ENCODE measurements around the gene EXOC6B. TPM values are rescaled to one million over a fixed set of nuclear protein-coding genes. Genes with fewer than 3 reads are reported as not detected.

The EXOC6B gene
- total RNA-seq, 1 donor from 2014 or later: 45.6 TPM

- Mint-ChIP-seq H3K27ac (ENCODE audit: unreplicated experiment) (no peak overlapping the region), H3K27me3 (ENCODE audit: unreplicated experiment) (peaks cover 22% of the 10 kb centered on the region), H3K36me3 (ENCODE audit: low read depth, unreplicated experiment) (peaks cover 3% of the 10 kb centered on the region), H3K4me1 (ENCODE audit: unreplicated experiment) (peaks cover 25% of the 10 kb centered on the region), H3K9me3 (ENCODE audit: unreplicated experiment) (no peaks in the 10 kb centered on the region), H3K4me3 (ENCODE audit: unreplicated experiment) (no peak overlapping the region)
- TF ChIP-seq CTCF (IDR thresholded peaks at IDR 0.05; ENCODE audit: unreplicated experiment): no peak
- no peak for DNase-seq (ENCODE audit: low spot score)
Measured at GRCh38 chr2:72154386-72154975, 671.4 kb downstream of the EXOC6B start.

DNA sequence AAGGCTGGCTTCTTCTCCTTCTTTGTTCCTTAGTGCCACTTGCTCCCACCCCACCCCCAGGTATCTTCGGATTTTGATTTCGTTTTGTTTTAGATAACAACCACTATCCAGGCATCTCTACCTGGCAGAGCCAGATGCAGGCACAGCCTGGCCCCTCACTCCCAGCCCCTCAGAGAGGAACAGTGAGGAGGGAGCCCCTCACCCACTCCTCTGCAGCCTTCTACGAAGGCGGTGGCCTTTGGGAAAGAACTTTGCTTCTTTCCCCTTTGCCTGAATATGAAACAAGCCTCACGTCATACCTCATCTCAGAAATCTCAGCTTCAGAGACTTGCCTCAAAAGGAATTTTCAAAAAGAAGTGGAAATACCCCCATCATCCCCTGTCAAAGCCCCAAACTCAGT lies 671.9 kb downstream of the EXOC6B start:
- Mint-ChIP-seq H3K9me3 (ENCODE audit: unreplicated experiment) (no peaks in the 10 kb centered on the region), H3K36me3 (ENCODE audit: low read depth, unreplicated experiment) (peaks cover 3% of the 10 kb centered on the region), H3K4me3 (ENCODE audit: unreplicated experiment) (no peak overlapping the region), H3K27me3 (ENCODE audit: unreplicated experiment) (peaks cover 27% of the 10 kb centered on the region), H3K4me1 (ENCODE audit: unreplicated experiment) (peaks cover 30% of the 10 kb centered on the region), H3K27ac (ENCODE audit: unreplicated experiment) (no peak overlapping the region)
- no peak for TF ChIP-seq CTCF (IDR thresholded peaks at IDR 0.05; ENCODE audit: unreplicated experiment)
- no peak for DNase-seq (ENCODE audit: low spot score)

- Mint-ChIP-seq H3K4me1 (ENCODE audit: unreplicated experiment) (peaks cover 31% of the 10 kb centered on the region), H3K27me3 (ENCODE audit: unreplicated experiment) (peaks cover 30% of the 10 kb centered on the region), H3K4me3 (ENCODE audit: unreplicated experiment) (no peak overlapping the region), H3K27ac (ENCODE audit: unreplicated experiment) (no peak overlapping the region), H3K36me3 (ENCODE audit: low read depth, unreplicated experiment) (peaks cover 3% of the 10 kb centered on the region), H3K9me3 (ENCODE audit: unreplicated experiment) (no peaks in the 10 kb centered on the region)
- no peak for TF ChIP-seq CTCF (IDR thresholded peaks at IDR 0.05; ENCODE audit: unreplicated experiment)
- DNase-seq (ENCODE audit: low spot score): no peak
Measured at GRCh38 chr2:72153026-72153791, 672.6 kb downstream of the EXOC6B start.

- DNase-seq (ENCODE audit: low spot score): no peak
- H3K27ac Mint-ChIP-seq (ENCODE audit: unreplicated experiment): no peak overlapping the region
- H3K27me3 Mint-ChIP-seq (ENCODE audit: unreplicated experiment): peaks cover 43% of the 10 kb centered on the region
- H3K4me1 Mint-ChIP-seq (ENCODE audit: unreplicated experiment): peaks cover 35% of the 10 kb centered on the region
- H3K9me3 Mint-ChIP-seq (ENCODE audit: unreplicated experiment): peaks cover 5% of the 10 kb centered on the region
- no peak for TF ChIP-seq CTCF (IDR thresholded peaks at IDR 0.05; ENCODE audit: unreplicated experiment)
- no peak overlapping the region for H3K4me3 Mint-ChIP-seq (ENCODE audit: unreplicated experiment)
- H3K36me3 Mint-ChIP-seq (ENCODE audit: low read depth, unreplicated experiment): peaks cover 3% of the 10 kb centered on the region
Measured at GRCh38 chr2:72150861-72151356, 674.9 kb downstream of the EXOC6B start.
